Peyer's patch (tissue), 4 donors: ENCODE results near the gene LAIR2.

Source experiments
- CTCF ChIP-seq, 6 experiments: fragments of 450-650 bp in 4 of 6; fragments of 200-600 bp in 2 of 6; sonication (generic) in 1 of 6; IDR thresholded peaks; one replicate each; pipeline ENCODE4 v1.5.1; 2017 to 2019; ENCODE audit warnings: antibody characterized with exemption in 6 of 6, mild to moderate bottlenecking in 3 of 6, moderate library complexity in 1 of 6
- POLR2A ChIP-seq, 2 donors: fragments of 450-650 bp; IDR thresholded peaks; one replicate each; pipeline ENCODE4 v1.5.1; 2017; ENCODE audit warnings: antibody characterized with exemption in 2 of 2, mild to moderate bottlenecking in 2 of 2, moderate library complexity in 2 of 2

GRCh38 chr19:54541712-54542111 is 39.1 kb downstream of the LAIR2 start:
- TF ChIP-seq CTCF (IDR thresholded peaks at IDR 0.05) (no peak), POLR2A (IDR thresholded peaks at IDR 0.05) (no peak)
